Measurements from ENCODE around the gene CFL1.

CFL1 gene

GRCh38 chr11:65888163-65888814 is 30.3 kb upstream of the CFL1 start, which contains the start of gene FIBP:
Gene FIBP, minus strand, starts transcription at chr11:65888471. Its CDS starts 53 bp downstream, at chr11:65888418.
- peak; percentile 91 to 95 for DNase-seq (ENCODE audit: low read depth in 2 of 2)

GRCh38 chr11:65887723-65888162 is 29.8 kb upstream of the CFL1 start:
- DNase-seq (ENCODE audit: low read depth in 2 of 2) = no peak

GRCh38 chr11:65886826-65887722 is 29.1 kb upstream of the CFL1 start:
- DNase-seq (ENCODE audit: low read depth in 2 of 2) = no peak

GRCh38 chr11:65885808-65886536 is 28.0 kb upstream of the CFL1 start:
- no peak for DNase-seq (ENCODE audit: low read depth in 2 of 2)

- DNase-seq (ENCODE audit: low read depth in 2 of 2) = no peak
Measured at GRCh38 chr11:65885231-65885630, 27.3 kb upstream of the CFL1 start.

GRCh38 chr11:65884716-65885092 is 26.7 kb upstream of the CFL1 start:
- peak; percentile 73 to 75 for DNase-seq (ENCODE audit: low read depth in 2 of 2)

- DNase-seq (ENCODE audit: low read depth in 2 of 2) = no peak
Measured at GRCh38 chr11:65883786-65884715, 26.1 kb upstream of the CFL1 start.

GRCh38 chr11:65883058-65883761 is 25.2 kb upstream of the CFL1 start:
- DNase-seq (ENCODE audit: low read depth in 2 of 2) = no peak

- DNase-seq (ENCODE audit: low read depth in 2 of 2) = no peak
Measured at GRCh38 chr11:65882120-65883057, 24.4 kb upstream of the CFL1 start.

GRCh38 chr11:65880844-65881421 is 23.0 kb upstream of the CFL1 start:
- no peak for DNase-seq (ENCODE audit: low read depth in 2 of 2)

GRCh38 chr11:65880027-65880426 is 22.0 kb upstream of the CFL1 start:
- DNase-seq (ENCODE audit: low read depth in 2 of 2) = no peak

GRCh38 chr11:65879617-65880016 is 21.6 kb upstream of the CFL1 start, which contains the start of gene CTSW:
Gene CTSW, plus strand, starts transcription at chr11:65879837. Its CDS starts 18 bp downstream, at chr11:65879855.
- DNase-seq (ENCODE audit: low read depth in 2 of 2) = no peak

- DNase-seq (ENCODE audit: low read depth in 2 of 2) = peak; percentile 95 to 98
Measured at GRCh38 chr11:65873318-65874156, 15.6 kb upstream of the CFL1 start.

GRCh38 chr11:65872586-65873317 is 14.8 kb upstream of the CFL1 start, which contains the start of gene EFEMP2:
Gene EFEMP2, minus strand, starts transcription at chr11:65872800. Its CDS starts 446 bp downstream, at chr11:65872354.
- DNase-seq (ENCODE audit: low read depth in 2 of 2) = no peak

- no peak for DNase-seq (ENCODE audit: low read depth in 2 of 2)
Measured at GRCh38 chr11:65871811-65872548, 14.0 kb upstream of the CFL1 start.
